Osteoblast (primary cell): Measurements from ENCODE around the gene PEDS1. TPM values are rescaled to one million over a fixed set of nuclear protein-coding genes. Genes with fewer than 3 reads are reported as not detected.

Experiments
- DNase-seq: peaks from one replicate; pipeline ENCODE4 v3.0.0; 2011; ENCODE audit warnings: low spot score, mixed read lengths; ENCODE audit not compliant: insufficient read length; ENCODE audit errors: missing footprints
- H2AFZ ChIP-seq: 2 replicates; pipeline ENCODE4 v1.6.0; 2011; ENCODE audit warnings: mild to moderate bottlenecking, low read length
- H3K27ac ChIP-seq: 2 replicates; pipeline ENCODE4 v1.5.1; 2011; ENCODE audit warnings: mild to moderate bottlenecking, low read depth, low read length, moderate library complexity
- H3K27me3 ChIP-seq: 2 replicates; pipeline ENCODE4 v1.6.0; 2012; ENCODE audit warnings: mild to moderate bottlenecking, control low read depth, inconsistent platforms, low read length, moderate library complexity; ENCODE audit not compliant: insufficient read depth
- H3K36me3 ChIP-seq: 2 replicates; pipeline ENCODE4 v1.5.1; 2011; ENCODE audit warnings: mild to moderate bottlenecking, low read length, control low read depth, moderate library complexity; ENCODE audit not compliant: insufficient read depth
- H3K4me1 ChIP-seq: 2 replicates; pipeline ENCODE4 v1.5.1; 2011; ENCODE audit warnings: mild to moderate bottlenecking, low read length, control low read depth, moderate library complexity; ENCODE audit not compliant: insufficient read depth
- H3K4me2 ChIP-seq: 2 replicates; pipeline ENCODE4 v1.6.0; 2011; ENCODE audit warnings: mild to moderate bottlenecking, low read length; ENCODE audit not compliant: insufficient read depth
- H3K4me3 ChIP-seq: fragments of 200-600 bp; sonication (generic); 3 replicates; pipeline ENCODE4 v1.5.1; 2012; ENCODE audit warnings: mild to moderate bottlenecking, low read length, inconsistent platforms; ENCODE audit not compliant: insufficient read depth
- H3K79me2 ChIP-seq: 2 replicates; pipeline ENCODE4 v1.6.0; 2012; ENCODE audit warnings: mild to moderate bottlenecking, low read length, control low read depth, inconsistent platforms; ENCODE audit not compliant: insufficient read depth
- H3K9me3 ChIP-seq: 2 replicates; pipeline ENCODE4 v1.5.1; 2011; ENCODE audit warnings: low read depth, low read length, control low read depth
- H4K20me1 ChIP-seq: 2 replicates; pipeline ENCODE4 v1.6.0; 2012; ENCODE audit warnings: mild to moderate bottlenecking, low read length, control low read depth; ENCODE audit not compliant: insufficient read depth
- total RNA-seq: library from RNA; depleted of rRNA; stranded (reverse); fragments of >200 nt; gene quantifications from 2 replicates; pipeline ENCODE4 v1.2.3, GENCODE V29; 2012
- TF ChIP-seq, protein P1 (sequence below): IDR thresholded peaks from 2 replicates; pipeline ENCODE4 v1.5.1; 2011; ENCODE audit warnings: mild to moderate bottlenecking, low read depth, low read length, moderate library complexity; ENCODE audit errors: extremely low read depth

The PEDS1 gene
- total RNA-seq, 1 donor = 37.6 TPM

GRCh38 chr20:50125279-50125678 lies 28.2 kb downstream of the PEDS1 start:
- no peak overlapping the region for H3K27ac ChIP-seq
- no peak overlapping the region for H3K4me2 ChIP-seq
- TF ChIP-seq, protein P1, sequence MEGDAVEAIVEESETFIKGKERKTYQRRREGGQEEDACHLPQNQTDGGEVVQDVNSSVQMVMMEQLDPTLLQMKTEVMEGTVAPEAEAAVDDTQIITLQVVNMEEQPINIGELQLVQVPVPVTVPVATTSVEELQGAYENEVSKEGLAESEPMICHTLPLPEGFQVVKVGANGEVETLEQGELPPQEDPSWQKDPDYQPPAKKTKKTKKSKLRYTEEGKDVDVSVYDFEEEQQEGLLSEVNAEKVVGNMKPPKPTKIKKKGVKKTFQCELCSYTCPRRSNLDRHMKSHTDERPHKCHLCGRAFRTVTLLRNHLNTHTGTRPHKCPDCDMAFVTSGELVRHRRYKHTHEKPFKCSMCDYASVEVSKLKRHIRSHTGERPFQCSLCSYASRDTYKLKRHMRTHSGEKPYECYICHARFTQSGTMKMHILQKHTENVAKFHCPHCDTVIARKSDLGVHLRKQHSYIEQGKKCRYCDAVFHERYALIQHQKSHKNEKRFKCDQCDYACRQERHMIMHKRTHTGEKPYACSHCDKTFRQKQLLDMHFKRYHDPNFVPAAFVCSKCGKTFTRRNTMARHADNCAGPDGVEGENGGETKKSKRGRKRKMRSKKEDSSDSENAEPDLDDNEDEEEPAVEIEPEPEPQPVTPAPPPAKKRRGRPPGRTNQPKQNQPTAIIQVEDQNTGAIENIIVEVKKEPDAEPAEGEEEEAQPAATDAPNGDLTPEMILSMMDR = no peak
- H3K9me3 ChIP-seq = no peaks in the 10 kb centered on the region
- H3K36me3 ChIP-seq = peaks cover 64% of the 10 kb centered on the region
- no peak overlapping the region for H2AFZ ChIP-seq
- no peaks in the 10 kb centered on the region for H3K27me3 ChIP-seq
- DNase-seq = no peak
- peaks cover 11% of the 10 kb centered on the region for H3K4me1 ChIP-seq
- H3K4me3 ChIP-seq = no peak overlapping the region
- peaks cover 12% of the 10 kb centered on the region for H3K79me2 ChIP-seq
- H4K20me1 ChIP-seq = peaks cover under 1% of the 10 kb centered on the region

DNA sequence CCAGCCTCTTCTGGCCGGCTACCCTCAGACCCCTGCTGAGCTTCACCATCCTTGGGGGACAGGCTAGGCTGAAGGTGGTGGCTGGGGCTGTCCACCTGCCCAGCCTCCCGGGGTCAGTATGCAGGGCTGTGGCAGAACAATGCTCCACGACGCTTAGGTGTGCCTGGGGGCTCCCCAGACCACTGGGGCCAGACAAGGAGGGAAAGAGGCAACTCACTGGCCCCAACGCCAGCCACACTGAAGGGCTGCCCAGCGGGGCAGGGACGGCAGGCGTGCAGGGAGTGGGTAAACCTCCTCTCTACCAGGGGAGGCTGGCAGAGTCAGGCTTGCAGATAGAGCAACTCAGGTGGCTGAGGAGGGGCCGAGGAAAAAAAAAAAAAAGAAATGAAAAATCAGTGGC lies 29.0 kb downstream of the PEDS1 start:
- Histone ChIP-seq H2AFZ (no peak overlapping the region), H3K79me2 (peaks cover 8% of the 10 kb centered on the region), H3K4me2 (no peak overlapping the region), H3K27ac (no peak overlapping the region), H3K36me3 (peaks cover 61% of the 10 kb centered on the region), H3K9me3 (no peaks in the 10 kb centered on the region), H3K27me3 (no peaks in the 10 kb centered on the region), H3K4me3 (no peak overlapping the region), H3K4me1 (peaks cover 5% of the 10 kb centered on the region), H4K20me1 (no peaks in the 10 kb centered on the region)
- TF ChIP-seq, protein P1 = no peak
- DNase-seq = no peak

- TF ChIP-seq, protein P1 = no peak
- no peak overlapping the region for H3K4me2 ChIP-seq
- no peaks in the 10 kb centered on the region for H3K9me3 ChIP-seq
- DNase-seq = no peak
- no peak overlapping the region for H3K4me3 ChIP-seq
- no peak overlapping the region for H3K27ac ChIP-seq
- H4K20me1 ChIP-seq = no peaks in the 10 kb centered on the region
- no peak overlapping the region for H2AFZ ChIP-seq
- no peaks in the 10 kb centered on the region for H3K27me3 ChIP-seq
- peaks cover 5% of the 10 kb centered on the region for H3K4me1 ChIP-seq
- peaks cover 53% of the 10 kb centered on the region for H3K36me3 ChIP-seq
- peaks cover 3% of the 10 kb centered on the region for H3K79me2 ChIP-seq
Observed at GRCh38 chr20:50123418-50123817, 30.1 kb downstream of the PEDS1 start.

- no peak for DNase-seq
- no peak overlapping the region for H3K4me3 ChIP-seq
- H3K4me2 ChIP-seq = no peak overlapping the region
- H2AFZ ChIP-seq = no peak overlapping the region
- TF ChIP-seq, protein P1 = no peak
- no peaks in the 10 kb centered on the region for H4K20me1 ChIP-seq
- H3K27me3 ChIP-seq = no peaks in the 10 kb centered on the region
- peaks cover 2% of the 10 kb centered on the region for H3K79me2 ChIP-seq
- H3K4me1 ChIP-seq = peaks cover 5% of the 10 kb centered on the region
- no peaks in the 10 kb centered on the region for H3K9me3 ChIP-seq
- H3K27ac ChIP-seq = no peak overlapping the region
- peaks cover 46% of the 10 kb centered on the region for H3K36me3 ChIP-seq
Observed at GRCh38 chr20:50122763-50123162, 30.8 kb downstream of the PEDS1 start.
